GM23338 (cell line): ENCODE measurements around the gene CLIP1. TPM values are rescaled to one million over a fixed set of nuclear protein-coding genes. Genes with fewer than 3 reads are reported as not detected.
"Not testable (repeated sequence)": the region's sequence is repeated elsewhere in the genome, so short reads cannot be mapped to it uniquely, and the experiment has no call there.

ENCODE experiments used
- ATAC-seq: fragments of 200-7000 bp; cut with Tn5 transposase; 3 replicates; pipeline ENCODE4 v1.9.1; 2020
- DNase-seq: peaks from one replicate; pipeline ENCODE4 v3.0.0-alpha.2; 2015; ENCODE audit warnings: low spot score
- H2AFZ ChIP-seq: fragments of 200-600 bp; sonication (generic); 2 replicates; pipeline ENCODE4 v1.8.0; 2016; ENCODE audit warnings: antibody characterized with exemption, mild to moderate bottlenecking, moderate library complexity
- H3F3A ChIP-seq: fragments of 200-600 bp; sonication (generic); replicated peaks from 2 replicates; pipeline ENCODE4 v1.8.0; 2017; ENCODE audit warnings: antibody characterized with exemption, mixed run types, low read depth
- H3K27ac ChIP-seq: fragments of 200-600 bp; sonication (generic); 2 replicates; pipeline ENCODE4 v1.6.1; 2016; ENCODE audit warnings: low read depth
- H3K27me3 ChIP-seq: fragments of 200-600 bp; sonication (generic); 2 replicates; pipeline ENCODE4 v1.8.0; 2016; ENCODE audit warnings: mild to moderate bottlenecking, mixed run types, moderate library complexity; ENCODE audit not compliant: insufficient read depth
- H3K36me3 ChIP-seq: fragments of 200-600 bp; sonication (generic); 2 replicates; pipeline ENCODE4 v1.8.0; 2016; ENCODE audit warnings: mild to moderate bottlenecking; ENCODE audit not compliant: insufficient read depth
- H3K4me1 ChIP-seq: fragments of 200-600 bp; sonication (generic); 2 replicates; pipeline ENCODE4 v1.8.0; 2016; ENCODE audit warnings: mild to moderate bottlenecking, moderate library complexity; ENCODE audit not compliant: insufficient read depth
- H3K4me2 ChIP-seq: fragments of 200-600 bp; sonication (generic); 2 replicates; pipeline ENCODE4 v1.7.1; 2017; ENCODE audit warnings: mixed run types
- H3K4me3 ChIP-seq: fragments of 200-600 bp; sonication (generic); 2 replicates; pipeline ENCODE4 v1.6.1; 2016; ENCODE audit warnings: mixed run types
- H3K79me2 ChIP-seq: fragments of 200-600 bp; sonication (generic); replicated peaks from 2 replicates; pipeline ENCODE4 v1.8.0; 2017; ENCODE audit warnings: mild to moderate bottlenecking; ENCODE audit not compliant: insufficient read depth
- H3K9me2 ChIP-seq: fragments of 200-600 bp; sonication (generic); 2 replicates; pipeline ENCODE4 v1.8.0; 2017; ENCODE audit not compliant: insufficient read depth
- H4K20me1 ChIP-seq: fragments of 200-600 bp; sonication (generic); replicated peaks from 2 replicates; pipeline ENCODE4 v1.8.0; 2017; ENCODE audit warnings: mild to moderate bottlenecking; ENCODE audit not compliant: insufficient read depth
- H3K27ac Mint-ChIP-seq: 2 replicates; pipeline ENCODE4 v1.8.0; 2020; ENCODE audit warnings: inconsistent platforms, mild to moderate bottlenecking, moderate library complexity, mixed read lengths
- H3K27me3 Mint-ChIP-seq: 3 replicates; pipeline ENCODE4 v1.8.0; 2022; ENCODE audit warnings: low read depth, mild to moderate bottlenecking, moderate library complexity, mixed read lengths, inconsistent platforms; ENCODE audit not compliant: insufficient read depth, poor library complexity
- H3K36me3 Mint-ChIP-seq: 3 replicates; pipeline ENCODE4 v1.8.0; 2021; ENCODE audit warnings: low read depth, mild to moderate bottlenecking, inconsistent platforms, moderate library complexity, mixed read lengths
- H3K4me1 Mint-ChIP-seq: 3 replicates; pipeline ENCODE4 v1.8.0; 2020; ENCODE audit warnings: mild to moderate bottlenecking, inconsistent platforms, mixed read lengths
- H3K4me3 Mint-ChIP-seq: 3 replicates; pipeline ENCODE4 v1.8.0; 2021; ENCODE audit warnings: moderate library complexity, mild to moderate bottlenecking, inconsistent platforms, mixed read lengths
- H3K9me3 Mint-ChIP-seq: 3 replicates; pipeline ENCODE4 v1.8.0; 2020; ENCODE audit warnings: moderate library complexity, mild to moderate bottlenecking, inconsistent platforms, mixed read lengths
- EZH2 ChIP-seq: fragments of 200-600 bp; sonication (generic); IDR thresholded peaks from one replicate; pipeline ENCODE4 v1.8.0; 2017; ENCODE audit warnings: antibody characterized with exemption, mild to moderate bottlenecking, low read depth; ENCODE audit not compliant: unreplicated experiment
- NANOG ChIP-seq: IDR thresholded peaks from 2 replicates; pipeline ENCODE4 v1.6.1; 2016; ENCODE audit warnings: antibody characterized with exemption, borderline replicate concordance
- POLR2AphosphoS5 ChIP-seq: IDR thresholded peaks from 2 replicates; pipeline ENCODE4 v1.6.1; 2016; ENCODE audit warnings: antibody characterized with exemption, low read depth
- polyA plus RNA-seq: library from polyadenylated mRNA; unstranded; fragments of >200 nt; fragmentation: Nextera tagmentation; extraction: Ambion mirVana; gene quantifications from 2 replicates; pipeline ENCODE4 v1.2.1, GENCODE V29; 2016
- total RNA-seq: library from RNA; depleted of rRNA; stranded (reverse); fragments of >200 nt; shearing (Covaris generic); gene quantifications from 2 replicates; pipeline ENCODE4 v1.2.3, GENCODE V29; 2014
- TF ChIP-seq, protein P1 (sequence below), 2 experiments: fragments of 200-600 bp in 1 of 2; sonication (generic) in 1 of 2; conservative IDR thresholded peaks; 2 replicates each; pipeline versions ENCODE4 v1.5.1 to v1.6.1; 2016 to 2017; ENCODE audit warnings: antibody characterized with exemption in 2 of 2, low read depth in 2 of 2, mild to moderate bottlenecking in 2 of 2, moderate library complexity in 1 of 2

The CLIP1 gene
- total and polyA plus RNA-seq, 2 experiments from 2014 or later: 11.5 to 21.1 TPM

DNA sequence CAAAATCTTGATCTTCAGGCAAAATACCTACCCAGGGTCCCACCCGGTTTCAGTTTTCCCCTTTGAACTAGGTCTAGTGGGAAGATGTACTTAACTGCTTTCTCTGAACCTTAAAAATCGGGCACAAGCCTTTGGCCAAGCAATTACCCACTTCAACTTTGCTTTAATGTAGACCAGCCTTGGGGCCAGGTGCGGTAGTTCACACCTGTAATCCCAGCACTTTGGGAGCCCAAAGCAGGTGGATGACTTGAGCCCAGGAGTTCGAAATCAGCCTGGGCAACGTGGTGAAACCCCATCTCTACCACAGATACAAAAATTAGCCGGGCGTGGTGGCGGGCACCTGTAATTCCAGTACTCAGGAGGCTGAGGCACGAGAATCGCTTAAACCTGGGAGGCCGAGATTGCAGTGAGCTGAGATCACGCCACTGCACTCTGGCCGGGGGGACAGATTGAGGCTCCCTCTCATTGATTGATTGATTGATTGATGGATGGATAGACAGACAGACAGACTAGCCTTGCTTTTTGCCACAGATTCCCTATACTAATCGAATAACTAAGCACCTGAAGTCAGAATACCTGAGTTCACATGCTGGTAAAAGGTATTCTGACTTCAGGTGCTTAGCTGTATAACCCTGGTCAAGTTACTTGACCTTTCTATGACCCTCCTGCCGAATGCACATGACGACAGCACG lies 1.9 kb downstream of the CLIP1 start (continued):
- TF ChIP-seq EZH2 (no peak), NANOG (no peak), POLR2AphosphoS5 (no peak)
- TF ChIP-seq, protein P1, sequence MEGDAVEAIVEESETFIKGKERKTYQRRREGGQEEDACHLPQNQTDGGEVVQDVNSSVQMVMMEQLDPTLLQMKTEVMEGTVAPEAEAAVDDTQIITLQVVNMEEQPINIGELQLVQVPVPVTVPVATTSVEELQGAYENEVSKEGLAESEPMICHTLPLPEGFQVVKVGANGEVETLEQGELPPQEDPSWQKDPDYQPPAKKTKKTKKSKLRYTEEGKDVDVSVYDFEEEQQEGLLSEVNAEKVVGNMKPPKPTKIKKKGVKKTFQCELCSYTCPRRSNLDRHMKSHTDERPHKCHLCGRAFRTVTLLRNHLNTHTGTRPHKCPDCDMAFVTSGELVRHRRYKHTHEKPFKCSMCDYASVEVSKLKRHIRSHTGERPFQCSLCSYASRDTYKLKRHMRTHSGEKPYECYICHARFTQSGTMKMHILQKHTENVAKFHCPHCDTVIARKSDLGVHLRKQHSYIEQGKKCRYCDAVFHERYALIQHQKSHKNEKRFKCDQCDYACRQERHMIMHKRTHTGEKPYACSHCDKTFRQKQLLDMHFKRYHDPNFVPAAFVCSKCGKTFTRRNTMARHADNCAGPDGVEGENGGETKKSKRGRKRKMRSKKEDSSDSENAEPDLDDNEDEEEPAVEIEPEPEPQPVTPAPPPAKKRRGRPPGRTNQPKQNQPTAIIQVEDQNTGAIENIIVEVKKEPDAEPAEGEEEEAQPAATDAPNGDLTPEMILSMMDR (conservative IDR thresholded peaks at IDR 0.05; ENCODE audit: low read depth in 2 of 2): no peak

DNA sequence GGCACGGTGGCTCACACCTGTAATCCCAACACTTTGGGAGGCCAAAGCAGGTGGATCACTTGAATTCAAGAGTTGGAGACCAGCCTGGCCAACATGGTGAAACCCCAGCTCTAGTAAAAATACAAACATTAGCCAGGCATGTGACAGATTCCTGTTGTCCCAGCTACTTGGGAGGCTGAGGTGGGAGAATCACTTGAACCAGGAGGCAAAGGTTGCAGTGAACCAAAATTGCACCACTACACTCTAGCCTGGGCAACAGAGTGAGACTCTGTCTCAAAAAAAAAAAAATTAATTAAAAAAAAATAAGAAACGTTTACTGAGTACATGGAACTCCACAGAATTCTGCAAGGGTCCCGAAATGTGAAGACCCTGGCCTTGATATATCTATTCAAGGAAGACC lies 3.4 kb downstream of the CLIP1 start:
- not testable (repeated sequence) for DNase-seq

DNA sequence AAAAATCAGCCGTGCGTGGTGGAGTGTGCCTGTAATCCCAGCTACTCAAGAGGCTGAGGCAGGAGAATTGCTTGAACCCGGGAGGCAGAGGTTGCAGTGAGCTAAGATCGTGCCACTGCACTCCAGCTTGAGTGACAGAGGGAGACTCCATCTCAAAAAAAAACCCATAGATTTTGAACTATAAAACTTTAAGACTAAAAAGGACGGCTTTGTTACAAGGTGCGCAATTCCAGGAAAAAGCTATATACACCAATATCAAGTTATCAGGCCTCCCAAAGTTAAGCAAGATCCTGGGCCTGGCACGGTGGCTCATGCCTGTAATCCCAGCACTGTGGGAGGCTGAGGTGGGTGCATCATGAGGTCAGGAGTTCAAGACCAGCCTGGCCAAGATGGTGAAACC lies 6.8 kb downstream of the CLIP1 start:
- not testable (repeated sequence) for H2AFZ ChIP-seq, H3K4me3 ChIP-seq, H3K27me3 ChIP-seq, H3K27ac Mint-ChIP-seq, DNase-seq, H3K4me2 ChIP-seq, H3K27ac ChIP-seq, H3F3A ChIP-seq, ATAC-seq, H3K27me3 Mint-ChIP-seq, H3K36me3 ChIP-seq, H3K4me1 ChIP-seq, H3K4me1 Mint-ChIP-seq, H4K20me1 ChIP-seq, H3K36me3 Mint-ChIP-seq, H3K4me3 Mint-ChIP-seq, H3K9me2 ChIP-seq, H3K9me3 Mint-ChIP-seq
- peaks cover 18% of the 10 kb centered on the region; the same call in 1 of the 2 replicates for H3K79me2 ChIP-seq

More for the DNA sequence above, 3.4 kb downstream of the CLIP1 start:
- Mint-ChIP-seq H3K27me3 (peaks cover 11% of the 10 kb centered on the region), H3K4me1 (peaks cover 18% of the 10 kb centered on the region)
- H4K20me1 ChIP-seq, H3K9me3 Mint-ChIP-seq, H3K4me2 ChIP-seq, H2AFZ ChIP-seq, H3K4me3 ChIP-seq, H3K27ac ChIP-seq, ATAC-seq, H3K9me2 ChIP-seq, H3K36me3 Mint-ChIP-seq, H3K27ac Mint-ChIP-seq, H3K4me3 Mint-ChIP-seq, H3K36me3 ChIP-seq: not testable (repeated sequence)
- Histone ChIP-seq H3K27me3 (peaks cover 17% of the 10 kb centered on the region; the same call in 1 of the 2 replicates), H3K79me2 (peaks cover 25% of the 10 kb centered on the region; the same call in 1 of the 2 replicates), H3K4me1 (peaks cover 14% of the 10 kb centered on the region), H3F3A (peaks cover 17% of the 10 kb centered on the region)
